SU-DHL-6 (cell line): ENCODE data around the gene RAPGEF4.

Experiments
- H2AFZ ChIP-seq: fragments of 200-600 bp; sonication (generic); 2 replicates; pipeline ENCODE4 v1.6.1; 2014; ENCODE audit warnings: low read depth, mild to moderate bottlenecking, moderate library complexity, mixed read lengths, antibody characterized with exemption, low read length; ENCODE audit not compliant: severe bottlenecking
- H3F3A ChIP-seq: fragments of 200-600 bp; shearing (Covaris generic); 2 replicates; pipeline ENCODE4 v1.6.0; 2016; ENCODE audit warnings: antibody characterized with exemption, mild to moderate bottlenecking; ENCODE audit not compliant: insufficient read depth
- H3K27ac ChIP-seq: fragments of 200-600 bp; sonication (generic); 2 replicates; pipeline ENCODE4 v1.5.1; 2016; ENCODE audit warnings: low read depth, mild to moderate bottlenecking, low read length, moderate library complexity, mixed read lengths
- H3K27me3 ChIP-seq: fragments of 200-600 bp; sonication (generic), shearing (Covaris generic); 2 replicates; pipeline ENCODE4 v1.6.0; 2014; ENCODE audit warnings: mild to moderate bottlenecking, low read length
- H3K36me3 ChIP-seq: fragments of 200-600 bp; sonication (generic); 2 replicates; pipeline ENCODE4 v1.6.1; 2014; ENCODE audit warnings: mild to moderate bottlenecking, low read length, mixed read lengths
- H3K4me2 ChIP-seq: fragments of 300-600, 200-600 bp; shearing (Covaris generic), sonication (generic); 2 replicates; pipeline ENCODE4 v1.6.0; 2014; ENCODE audit warnings: low read length, low read depth, mild to moderate bottlenecking; ENCODE audit not compliant: poor library complexity, severe bottlenecking
- H3K4me3 ChIP-seq: fragments of 200-600 bp; sonication (generic); 2 replicates; pipeline ENCODE4 v1.5.1; 2014; ENCODE audit warnings: antibody characterized with exemption, low read length, mild to moderate bottlenecking, mixed read lengths; ENCODE audit not compliant: insufficient read depth, poor library complexity, severe bottlenecking
- H3K79me2 ChIP-seq: fragments of 200-600 bp; sonication (generic); 2 replicates; pipeline ENCODE4 v1.6.1; 2014; ENCODE audit warnings: mild to moderate bottlenecking, low read length, moderate library complexity; ENCODE audit not compliant: insufficient read depth
- H3K9ac ChIP-seq: fragments of 200-600 bp; sonication (generic); 2 replicates; pipeline ENCODE4 v1.7.0; 2014; ENCODE audit warnings: mild to moderate bottlenecking, low read length
- H3K9me2 ChIP-seq: fragments of 200-600 bp; sonication (generic); replicated peaks from 2 replicates; pipeline ENCODE4 v1.6.1; 2014; ENCODE audit warnings: low read length; ENCODE audit not compliant: insufficient read depth
- H3K9me3 ChIP-seq: fragments of 200-600 bp; sonication (generic); 2 replicates; pipeline ENCODE4 v1.6.1; 2014; ENCODE audit warnings: low read length, mixed read lengths; ENCODE audit not compliant: insufficient read depth
- H4K20me1 ChIP-seq: fragments of 200-600 bp; sonication (generic); 2 replicates; pipeline ENCODE4 v1.6.1; 2014; ENCODE audit warnings: low read depth, mild to moderate bottlenecking, antibody characterized with exemption, low read length, moderate library complexity, mixed read lengths
- CTCF ChIP-seq: fragments of 200-600 bp; sonication (generic); IDR thresholded peaks from one replicate; pipeline ENCODE4 v1.5.1; 2017; ENCODE audit warnings: antibody characterized with exemption, mild to moderate bottlenecking, low read length, moderate library complexity; ENCODE audit not compliant: insufficient read depth, poor library complexity, severe bottlenecking
- EZH2phosphoT487 ChIP-seq: fragments of 200-600 bp; sonication (generic), shearing (Covaris generic); conservative IDR thresholded peaks from 2 replicates; pipeline ENCODE4 v1.6.1; 2018; ENCODE audit warnings: mild to moderate bottlenecking, antibody characterized with exemption, low read length, moderate library complexity, mixed read lengths

RAPGEF4 gene

GRCh38 chr2:172912266-172912665, 176.6 kb downstream of the RAPGEF4 start:
- Histone ChIP-seq H3K4me3 (no peak overlapping the region), H3K9me2 (no peaks in the 10 kb centered on the region), H4K20me1 (no peaks in the 10 kb centered on the region), H3K79me2 (no peaks in the 10 kb centered on the region), H3K27ac (no peak overlapping the region), H3K27me3 (no peaks in the 10 kb centered on the region), H3K9ac (no peak overlapping the region), H2AFZ (no peak overlapping the region), H3K9me3 (no peaks in the 10 kb centered on the region), H3K4me2 (no peak overlapping the region), H3K36me3 (no peaks in the 10 kb centered on the region), H3F3A (no peaks in the 10 kb centered on the region)
- TF ChIP-seq EZH2phosphoT487: no peak
- TF ChIP-seq CTCF: no peak

- TF ChIP-seq CTCF (no peak), EZH2phosphoT487 (no peak)
- Histone ChIP-seq H3K4me2 (no peak overlapping the region), H3K36me3 (no peaks in the 10 kb centered on the region), H3F3A (no peaks in the 10 kb centered on the region), H4K20me1 (no peaks in the 10 kb centered on the region), H3K27me3 (no peaks in the 10 kb centered on the region), H2AFZ (no peak overlapping the region), H3K9ac (no peak overlapping the region), H3K4me3 (no peak overlapping the region), H3K27ac (no peak overlapping the region), H3K79me2 (no peaks in the 10 kb centered on the region), H3K9me2 (no peaks in the 10 kb centered on the region), H3K9me3 (no peaks in the 10 kb centered on the region)
Observed at GRCh38 chr2:172914341-172915008, 178.8 kb downstream of the RAPGEF4 start.

- no peaks in the 10 kb centered on the region for H3K27me3 ChIP-seq
- no peak overlapping the region for H3K27ac ChIP-seq
- H3K36me3 ChIP-seq: no peaks in the 10 kb centered on the region
- H3K9ac ChIP-seq: no peak overlapping the region
- no peaks in the 10 kb centered on the region for H3K9me2 ChIP-seq
- H3K9me3 ChIP-seq: no peaks in the 10 kb centered on the region
- no peak overlapping the region for H3K4me2 ChIP-seq
- no peak overlapping the region for H3K4me3 ChIP-seq
- TF ChIP-seq CTCF: no peak
- no peaks in the 10 kb centered on the region for H3F3A ChIP-seq
- H2AFZ ChIP-seq: no peak overlapping the region
- H3K79me2 ChIP-seq: no peaks in the 10 kb centered on the region
- no peaks in the 10 kb centered on the region for H4K20me1 ChIP-seq
Observed at GRCh38 chr2:172917716-172918115, 182.1 kb downstream of the RAPGEF4 start.
